ENCODE data around the gene CNOT8. TPM values are rescaled to one million over a fixed set of nuclear protein-coding genes. Genes with fewer than 3 reads are reported as not detected.

The CNOT8 gene
- total RNA-seq, 2 experiments from 2014 or later, result 125 to 133 TPM

- Mint-ChIP-seq H3K4me3 (no peak overlapping the region), H3K27ac (no peak overlapping the region), H3K27me3 (no peaks in the 10 kb centered on the region), H3K4me1 (ENCODE audit: low read depth) (peaks cover 5% of the 10 kb centered on the region), H3K9me3 (peaks cover 2% of the 10 kb centered on the region), H3K36me3 (ENCODE audit: low read depth) (peaks cover 80% of the 10 kb centered on the region)
- Histone ChIP-seq H3K4me1 (ENCODE audit: insufficient read depth, low read length) (peaks cover under 1% of the 10 kb centered on the region), H3K9me3 (ENCODE audit: control insufficient read depth in 1 of 2, insufficient read depth in 1 of 2, low read length in 2 of 2) (peaks cover 9 to 12% of the 10 kb centered on the region in 2 experiments), H3K27ac (ENCODE audit: low read depth in 1 of 2, low read length in 2 of 2) (no peak overlapping the region), H3K36me3 (ENCODE audit: insufficient read depth, low read length) (peaks cover 70% of the 10 kb centered on the region), H3K27me3 (ENCODE audit: control insufficient read depth in 1 of 2, insufficient read depth in 2 of 2, low read length in 2 of 2) (no peaks in the 10 kb centered on the region), H3K4me3 (ENCODE audit: low read length) (no peak overlapping the region)
- ChIA-PET POLR2A (no interaction called here), CTCF (no interaction called here)
- TF ChIP-seq CTCF (IDR thresholded peaks at IDR 0.05), result no peak
- intact Hi-C loops (cut with DNase I, micrococcal nuclease), result no loop called here
- no peak for DNase-seq
- no peak for ATAC-seq (ENCODE audit: poor library complexity)
Observed at GRCh38 chr5:154873791-154874331, 15.4 kb downstream of the CNOT8 start.

- H3K36me3 ChIP-seq (ENCODE audit: insufficient read depth, low read length), result peaks cover 32% of the 10 kb centered on the region
- ATAC-seq (ENCODE audit: poor library complexity), result no peak
- peaks cover 88% of the 10 kb centered on the region for H3K36me3 Mint-ChIP-seq (ENCODE audit: low read depth)
- no peak overlapping the region for H3K4me3 ChIP-seq (ENCODE audit: low read length)
- H3K27ac Mint-ChIP-seq, result no peak overlapping the region
- no peak overlapping the region for H3K4me3 Mint-ChIP-seq
- H3K9me3 ChIP-seq (ENCODE audit: control insufficient read depth in 1 of 2, insufficient read depth in 1 of 2, low read length in 2 of 2), result peaks cover 14 to 15% of the 10 kb centered on the region in 2 experiments
- H3K4me1 ChIP-seq (ENCODE audit: insufficient read depth, low read length), result no peaks in the 10 kb centered on the region
- ChIA-PET POLR2A (no interaction called here), CTCF (no interaction called here)
- no peak for DNase-seq
- no peaks in the 10 kb centered on the region for H3K27me3 Mint-ChIP-seq
- intact Hi-C loops (cut with DNase I, micrococcal nuclease), result no loop called here
- no peaks in the 10 kb centered on the region for H3K4me1 Mint-ChIP-seq (ENCODE audit: low read depth)
- TF ChIP-seq CTCF (IDR thresholded peaks at IDR 0.05), result no peak
- H3K27ac ChIP-seq (ENCODE audit: low read depth in 1 of 2, low read length in 2 of 2), result no peak overlapping the region
- H3K27me3 ChIP-seq (ENCODE audit: control insufficient read depth in 1 of 2, insufficient read depth in 2 of 2, low read length in 2 of 2), result no peaks in the 10 kb centered on the region
- H3K9me3 Mint-ChIP-seq, result peaks cover 8% of the 10 kb centered on the region
Observed at GRCh38 chr5:154878642-154879335, 20.4 kb downstream of the CNOT8 start.

- Histone ChIP-seq H3K4me3 (ENCODE audit: low read length) (no peak overlapping the region), H3K36me3 (ENCODE audit: insufficient read depth, low read length) (peaks cover 15% of the 10 kb centered on the region), H3K27ac (ENCODE audit: low read depth in 1 of 2, low read length in 2 of 2) (no peak overlapping the region), H3K9me3 (ENCODE audit: control insufficient read depth in 1 of 2, insufficient read depth in 1 of 2, low read length in 2 of 2) (peaks cover 22 to 41% of the 10 kb centered on the region in 2 experiments), H3K27me3 (ENCODE audit: control insufficient read depth in 1 of 2, insufficient read depth in 2 of 2, low read length in 2 of 2) (no peaks in the 10 kb centered on the region), H3K4me1 (ENCODE audit: insufficient read depth, low read length) (no peaks in the 10 kb centered on the region)
- no peak overlapping the region for H3K4me3 Mint-ChIP-seq
- no peak for ATAC-seq (ENCODE audit: poor library complexity)
- DNase-seq, result no peak
- no peak for TF ChIP-seq CTCF (IDR thresholded peaks at IDR 0.05)
- CTCF ChIA-PET, result interaction anchor here (0.7 kb wide), 1 partner anchor 977 kb away, joined by 4 read pairs; no protein-coding TSS in a partner anchor
- peaks cover 18% of the 10 kb centered on the region for H3K9me3 Mint-ChIP-seq
- H3K36me3 Mint-ChIP-seq (ENCODE audit: low read depth), result peaks cover 89% of the 10 kb centered on the region
- H3K4me1 Mint-ChIP-seq (ENCODE audit: low read depth), result no peaks in the 10 kb centered on the region
- POLR2A ChIA-PET, result no interaction called here
- H3K27ac Mint-ChIP-seq, result no peak overlapping the region
- no peaks in the 10 kb centered on the region for H3K27me3 Mint-ChIP-seq
- intact Hi-C loops (cut with DNase I, micrococcal nuclease), result no loop called here
Observed at GRCh38 chr5:154881986-154882385, 23.6 kb downstream of the CNOT8 start.

All from CD4-positive, alpha-beta T cell (primary cell).